GM19467 (cell line): Measurements from ENCODE around the gene CORO2A.
"Not testable (repeated sequence)": the region's sequence is repeated elsewhere in the genome, so short reads cannot be mapped to it uniquely, and the experiment has no call there.

Experiments
- ATAC-seq: cut with Tn5 transposase; IDR thresholded peaks from one replicate; pipeline ENCODE4 v1.9.1; 2021; ENCODE audit warnings: mild to moderate bottlenecking, moderate library complexity; ENCODE audit not compliant: unreplicated experiment

The CORO2A gene

GRCh38 chr9:98117984-98118639 lies 74.3 kb downstream of the CORO2A start:
- ATAC-seq: peak; percentile 34

GRCh38 chr9:98117097-98117496 lies 75.3 kb downstream of the CORO2A start:
- ATAC-seq: not testable (repeated sequence)

- ATAC-seq: no peak
These were observed 83.4 kb downstream of the CORO2A start for GRCh38 chr9:98109052-98109451.

GRCh38 chr9:98108531-98109031 lies 83.9 kb downstream of the CORO2A start:
- ATAC-seq: peak; percentile 73

GRCh38 chr9:98107926-98108325 lies 84.5 kb downstream of the CORO2A start:
- ATAC-seq: no peak

GRCh38 chr9:98105006-98105405 lies 87.4 kb downstream of the CORO2A start:
- no peak for ATAC-seq

GRCh38 chr9:98104445-98104881 lies 88.0 kb downstream of the CORO2A start:
- ATAC-seq: no peak

GRCh38 chr9:98101868-98102273 lies 90.6 kb downstream of the CORO2A start:
- ATAC-seq: peak; percentile 95

GRCh38 chr9:98101416-98101815 lies 91.0 kb downstream of the CORO2A start:
- no peak for ATAC-seq

GRCh38 chr9:98100456-98100855 lies 92.0 kb downstream of the CORO2A start:
- no peak for ATAC-seq

GRCh38 chr9:98099898-98100297 lies 92.5 kb downstream of the CORO2A start:
- no peak for ATAC-seq

GRCh38 chr9:98099346-98099745 lies 93.1 kb downstream of the CORO2A start:
- ATAC-seq: no peak

- ATAC-seq: no peak
These were observed 94.6 kb downstream of the CORO2A start for GRCh38 chr9:98097836-98098235.

- ATAC-seq: no peak
These were observed 96.3 kb downstream of the CORO2A start for GRCh38 chr9:98096091-98096490.

- no peak for ATAC-seq
These were observed 97.0 kb downstream of the CORO2A start for GRCh38 chr9:98095401-98095800.

- no peak for ATAC-seq
These were observed 97.6 kb downstream of the CORO2A start for GRCh38 chr9:98094851-98095250.

- ATAC-seq: no peak
These were observed 98.1 kb downstream of the CORO2A start for GRCh38 chr9:98094316-98094715.

GRCh38 chr9:98092613-98092931 lies 99.9 kb downstream of the CORO2A start:
- ATAC-seq: no peak

GRCh38 chr9:98091735-98092612 lies 100.5 kb downstream of the CORO2A start:
- no peak for ATAC-seq

GRCh38 chr9:98090674-98091073 lies 101.8 kb downstream of the CORO2A start:
- not testable (repeated sequence) for ATAC-seq

GRCh38 chr9:98087420-98088354 lies 104.8 kb downstream of the CORO2A start:
- ATAC-seq: no peak
